Muscle of leg (tissue), 11 donors: ENCODE data around the gene LRP10. TPM values are rescaled to one million over a fixed set of nuclear protein-coding genes. Genes with fewer than 3 reads are reported as not detected.
A peak's percentile ranks its signal among the peaks of the same experiment; 100 is the strongest.

Experiments used
- DNase-seq: peaks from one replicate; pipeline ENCODE4 v3.0.0; 2013
- H3K27ac ChIP-seq: one replicate; pipeline ENCODE4 v1.5.1; 2013; ENCODE audit warnings: mild to moderate bottlenecking, low read length, control low read depth
- H3K27me3 ChIP-seq: one replicate; pipeline ENCODE4 v1.6.1; 2013; ENCODE audit warnings: low read length; ENCODE audit not compliant: control insufficient read depth, insufficient read depth
- H3K36me3 ChIP-seq: one replicate; pipeline ENCODE4 v1.6.1; 2013; ENCODE audit warnings: low read length; ENCODE audit not compliant: control insufficient read depth, insufficient read depth
- H3K4me1 ChIP-seq: one replicate; pipeline ENCODE4 v1.6.1; 2013; ENCODE audit warnings: low read length; ENCODE audit not compliant: control insufficient read depth, insufficient read depth
- H3K4me3 ChIP-seq: one replicate; pipeline ENCODE4 v1.5.1; 2013; ENCODE audit warnings: low read length, control low read depth
- H3K9me3 ChIP-seq: replicated peaks from 2 replicates; pipeline ENCODE4 v1.6.1; 2013; ENCODE audit warnings: low read depth, low read length; ENCODE audit not compliant: control insufficient read depth
- WGBS: methylation state at CpG from one replicate; pipeline ENCODE4 v1.1.5; 2013; ENCODE audit warnings: missing lambda C conversion rate; ENCODE audit not compliant: insufficient coverage; 5-methylcytosine and 5-hydroxymethylcytosine counted together
- polyA plus RNA-seq, 8 donors: library from polyadenylated mRNA; unstranded; fragments of 120-200 nt; gene quantifications; one replicate each; pipeline versions ENCODE4 v1.2.1 to v1.2.3, GENCODE V29; 2013; ENCODE audit warnings: inconsistent platforms in 1 of 8, low replicate concordance in 1 of 8; ENCODE audit not compliant: insufficient read length in 8 of 8, insufficient read depth in 1 of 8
- total RNA-seq: library from RNA; stranded (reverse); fragments of 120-200 nt; gene quantifications from one replicate; pipeline ENCODE4 v1.2.4, GENCODE V29; 2013

Gene LRP10
- total and polyA plus RNA-seq, 9 donors = 14.5 to 49.9 (median 47.1) TPM

DNA sequence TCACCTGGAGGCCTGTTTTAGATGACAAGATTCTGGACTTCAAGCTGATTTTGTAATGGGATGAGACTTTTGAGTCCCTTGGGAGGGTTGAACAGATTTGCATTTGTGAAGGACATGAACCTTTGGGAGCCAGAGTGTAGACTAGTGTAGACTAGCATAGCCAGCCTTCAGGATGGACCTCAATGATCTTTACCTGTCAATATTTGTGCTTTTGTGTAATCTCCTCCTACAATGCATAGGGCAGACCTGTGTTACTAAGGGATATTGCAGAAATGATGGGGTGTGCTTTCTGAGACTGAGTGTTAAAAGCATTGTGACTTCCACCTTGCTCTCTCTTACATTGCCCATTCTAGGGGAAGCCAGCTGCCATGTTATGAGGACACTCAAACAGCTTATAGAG is 9.9 kb upstream of the LRP10 start:
- Histone ChIP-seq H3K4me3 (no peak overlapping the region), H3K36me3 (no peaks in the 10 kb centered on the region), H3K9me3 (peaks cover 4% of the 10 kb centered on the region), H3K27ac (no peak overlapping the region), H3K4me1 (no peaks in the 10 kb centered on the region), H3K27me3 (no peaks in the 10 kb centered on the region)
- no peak for DNase-seq

DNA sequence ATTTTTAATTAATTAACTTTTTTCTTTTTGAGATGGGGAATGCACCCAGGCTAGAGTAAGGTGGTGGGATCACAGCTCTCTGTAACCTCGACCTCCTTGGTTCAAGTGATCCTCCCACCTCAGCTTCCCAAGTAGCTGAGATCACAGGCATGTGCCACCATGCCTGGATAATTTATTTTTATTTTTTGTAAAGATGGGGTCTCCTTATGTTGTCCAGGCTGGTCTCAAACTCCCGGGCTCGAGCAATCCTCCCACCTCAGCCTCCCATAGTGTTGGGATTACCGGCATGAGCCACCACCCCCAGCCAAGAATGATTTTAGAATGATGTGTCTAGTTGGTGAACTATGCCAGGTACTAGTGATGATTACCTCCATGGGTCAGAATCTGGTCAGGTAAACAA is 6.6 kb upstream of the LRP10 start:
- DNase-seq = no peak
- H3K27ac ChIP-seq = no peak overlapping the region
- no peaks in the 10 kb centered on the region for H3K9me3 ChIP-seq
- no peaks in the 10 kb centered on the region for H3K36me3 ChIP-seq
- H3K4me3 ChIP-seq = no peak overlapping the region
- no CpG with 5 or more reads among the region's 4 CpGs for WGBS
- H3K4me1 ChIP-seq = no peaks in the 10 kb centered on the region
- no peaks in the 10 kb centered on the region for H3K27me3 ChIP-seq

DNA sequence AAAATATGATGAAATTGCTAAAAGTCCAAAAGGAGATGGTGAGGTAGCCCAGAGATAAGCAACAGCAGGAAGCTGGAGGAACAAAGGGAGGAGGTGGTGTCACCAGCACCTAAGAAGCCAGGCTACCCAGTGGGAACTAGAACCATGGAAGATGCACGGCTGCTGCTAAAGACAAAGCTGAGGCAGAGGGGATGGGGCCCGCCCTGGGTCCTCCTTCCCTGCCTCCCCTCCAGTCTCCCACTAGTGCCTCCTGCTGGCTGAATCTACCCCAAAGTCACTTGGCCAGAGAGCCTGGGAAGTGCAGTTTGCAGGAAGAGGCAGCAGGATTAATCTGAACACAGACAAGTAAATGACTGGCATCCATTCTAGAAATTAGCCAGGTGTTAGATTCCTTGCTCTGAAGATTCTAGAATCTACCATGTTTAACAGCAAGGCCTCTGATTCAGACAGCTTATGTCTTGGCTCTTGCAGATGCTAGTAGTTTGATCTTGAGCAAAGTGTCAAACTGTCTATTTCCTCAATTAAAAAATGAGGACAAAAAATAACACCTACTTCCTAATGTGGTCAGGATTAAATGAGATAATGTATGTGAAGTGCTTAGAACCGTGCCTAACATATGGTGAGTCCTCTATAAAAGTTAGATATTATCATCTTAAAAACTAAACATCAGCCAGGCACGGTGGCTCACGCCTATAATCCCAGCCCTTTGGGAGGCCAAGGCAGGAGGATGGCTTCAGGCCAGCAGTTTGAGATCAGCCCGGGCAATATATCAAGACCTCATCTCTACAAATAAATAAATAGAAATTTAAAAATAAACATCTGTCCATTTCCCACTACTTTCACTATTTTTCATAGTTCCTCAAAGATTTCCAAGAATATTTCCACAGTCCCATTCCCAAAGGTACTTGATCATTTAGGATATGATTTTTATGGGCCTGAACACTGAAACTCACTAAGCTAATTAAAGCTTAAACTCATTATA is 5.8 kb upstream of the LRP10 start:
- Histone ChIP-seq H3K9me3 (no peaks in the 10 kb centered on the region), H3K36me3 (no peaks in the 10 kb centered on the region), H3K27ac (no peak overlapping the region), H3K4me3 (no peak overlapping the region), H3K4me1 (peaks cover 4% of the 10 kb centered on the region), H3K27me3 (no peaks in the 10 kb centered on the region)
- no peak for DNase-seq
- WGBS = 33% methylated on average over 1 of the region's 6 CpGs

DNA sequence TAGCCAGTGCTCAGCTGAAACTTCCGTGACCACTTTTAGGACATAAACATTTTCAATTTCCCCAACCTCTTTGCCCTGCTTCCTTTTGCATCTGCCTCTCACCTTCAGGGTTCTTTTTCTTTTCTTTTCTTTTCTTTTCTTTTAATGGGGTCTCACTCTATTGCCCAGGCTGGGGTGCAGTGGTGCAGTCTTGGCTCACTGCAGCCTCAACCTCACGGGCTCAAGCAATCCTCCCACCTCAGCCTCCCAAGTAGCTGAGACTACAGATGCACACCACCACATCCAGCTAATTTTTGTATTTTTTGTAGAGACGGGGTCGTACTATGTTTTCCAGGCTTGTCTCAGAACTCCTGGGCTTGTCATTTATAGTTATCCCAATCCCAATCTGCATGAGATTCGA is 4.7 kb upstream of the LRP10 start:
- DNase-seq = no peak
- no peaks in the 10 kb centered on the region for H3K36me3 ChIP-seq
- H3K4me1 ChIP-seq = peaks cover 7% of the 10 kb centered on the region
- 100% methylated on average over 1 of the region's 5 CpGs for WGBS
- H3K4me3 ChIP-seq = no peak overlapping the region
- no peak overlapping the region for H3K27ac ChIP-seq
- no peaks in the 10 kb centered on the region for H3K9me3 ChIP-seq
- no peaks in the 10 kb centered on the region for H3K27me3 ChIP-seq

DNA sequence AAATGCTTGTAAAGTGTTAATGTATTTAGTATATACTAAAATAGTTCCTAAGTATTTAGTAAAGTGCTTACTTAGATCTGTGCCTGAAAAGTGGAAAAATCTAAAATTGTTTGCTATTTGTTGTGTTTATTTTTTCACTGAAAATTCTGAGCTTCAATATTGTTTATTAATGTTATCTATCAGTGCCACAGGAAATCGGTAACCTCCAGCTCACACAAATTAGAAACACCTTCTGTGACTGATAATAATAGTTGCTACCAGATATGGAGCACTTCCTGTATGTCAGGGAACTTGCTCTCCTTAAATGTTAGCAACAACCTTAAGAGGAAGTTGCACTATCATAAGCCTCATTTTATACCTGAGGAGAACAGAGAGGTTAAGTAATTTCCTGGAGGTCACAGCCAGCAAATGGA is 723 bp upstream of the LRP10 start:
- Histone ChIP-seq H3K4me3 (peak overlapping the region; percentile 87), H3K4me1 (peaks cover 14% of the 10 kb centered on the region), H3K27me3 (no peaks in the 10 kb centered on the region), H3K9me3 (no peaks in the 10 kb centered on the region), H3K27ac (peak overlapping the region; percentile 97), H3K36me3 (peaks cover 25% of the 10 kb centered on the region)
- no CpG with 5 or more reads among the region's 1 CpG for WGBS
- no peak for DNase-seq

DNA sequence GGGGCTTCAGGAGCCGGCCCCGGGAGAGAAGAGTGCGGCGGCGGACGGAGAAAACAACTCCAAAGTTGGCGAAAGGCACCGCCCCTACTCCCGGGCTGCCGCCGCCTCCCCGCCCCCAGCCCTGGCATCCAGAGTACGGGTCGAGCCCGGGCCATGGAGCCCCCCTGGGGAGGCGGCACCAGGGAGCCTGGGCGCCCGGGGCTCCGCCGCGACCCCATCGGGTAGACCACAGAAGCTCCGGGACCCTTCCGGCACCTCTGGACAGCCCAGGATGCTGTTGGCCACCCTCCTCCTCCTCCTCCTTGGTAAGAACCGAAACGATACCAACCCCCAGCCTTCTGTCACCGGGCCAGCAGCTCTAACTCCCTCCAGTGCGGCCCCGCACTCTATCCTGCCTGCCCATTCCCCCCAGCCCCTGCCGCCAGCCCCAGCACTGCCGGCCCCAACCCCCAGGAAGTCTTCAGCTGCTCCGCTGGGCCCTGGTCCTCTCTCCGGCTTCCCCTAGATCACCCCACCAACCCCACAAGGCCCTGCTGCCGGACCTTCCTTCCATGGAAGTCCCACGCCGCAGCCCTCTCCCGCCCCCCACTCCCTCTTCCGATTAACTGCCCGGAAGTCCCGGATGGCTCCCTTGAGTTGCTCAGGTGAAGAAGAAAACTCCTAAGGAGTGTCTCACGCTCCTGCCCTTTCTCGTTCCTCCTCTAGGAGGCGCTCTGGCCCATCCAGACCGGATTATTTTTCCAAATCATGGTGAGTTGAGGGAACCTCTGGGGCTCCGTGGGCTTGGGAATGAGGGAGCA is 693 bp downstream of the LRP10 start:
- Histone ChIP-seq H3K4me1 (peaks cover 14% of the 10 kb centered on the region), H3K9me3 (no peaks in the 10 kb centered on the region), H3K4me3 (peak overlapping the region; percentile 87), H3K27ac (peak overlapping the region; percentile 97), H3K36me3 (peaks cover 39% of the 10 kb centered on the region), H3K27me3 (no peaks in the 10 kb centered on the region)
- 0% methylated on average over 42 of the region's 45 CpGs for WGBS
- peak; percentile 92 for DNase-seq

DNA sequence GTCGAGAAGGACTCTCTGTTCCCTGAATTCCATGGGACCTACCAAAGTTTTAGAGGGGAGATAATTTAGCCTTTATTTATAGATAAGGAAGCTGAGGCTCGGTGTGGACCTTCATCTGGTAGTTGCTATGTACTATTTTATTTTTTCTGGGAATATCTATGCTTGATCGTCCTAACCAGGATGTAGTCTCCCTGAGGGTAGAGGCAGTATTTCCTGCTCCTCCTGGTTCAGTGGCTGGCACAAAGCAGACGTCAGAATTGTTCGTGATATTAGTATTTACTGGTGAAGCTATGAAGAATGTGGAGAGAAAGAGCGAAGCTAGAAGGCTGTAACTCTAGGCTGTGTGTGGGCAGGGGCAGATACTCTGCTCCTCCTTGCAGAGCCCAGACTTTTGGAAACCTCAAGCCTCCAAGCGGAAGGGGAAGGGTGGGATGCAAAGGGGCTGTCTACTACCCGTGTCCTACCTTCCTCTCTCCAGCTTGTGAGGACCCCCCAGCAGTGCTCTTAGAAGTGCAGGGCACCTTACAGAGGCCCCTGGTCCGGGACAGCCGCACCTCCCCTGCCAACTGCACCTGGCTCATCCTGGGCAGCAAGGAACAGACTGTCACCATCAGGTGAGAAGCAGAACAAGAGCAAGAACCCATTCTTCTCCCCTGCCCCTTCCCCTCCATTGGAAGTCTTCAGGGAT is 1.4 kb downstream of the LRP10 start:
- H3K27ac ChIP-seq = peak overlapping the region; percentile 97
- no peak for DNase-seq
- H3K9me3 ChIP-seq = no peaks in the 10 kb centered on the region
- peak overlapping the region; percentile 87 for H3K4me3 ChIP-seq
- peaks cover 14% of the 10 kb centered on the region for H3K4me1 ChIP-seq
- H3K27me3 ChIP-seq = no peaks in the 10 kb centered on the region
- peaks cover 46% of the 10 kb centered on the region for H3K36me3 ChIP-seq
- WGBS = 47% methylated on average over 6 of the region's 10 CpGs

DNA sequence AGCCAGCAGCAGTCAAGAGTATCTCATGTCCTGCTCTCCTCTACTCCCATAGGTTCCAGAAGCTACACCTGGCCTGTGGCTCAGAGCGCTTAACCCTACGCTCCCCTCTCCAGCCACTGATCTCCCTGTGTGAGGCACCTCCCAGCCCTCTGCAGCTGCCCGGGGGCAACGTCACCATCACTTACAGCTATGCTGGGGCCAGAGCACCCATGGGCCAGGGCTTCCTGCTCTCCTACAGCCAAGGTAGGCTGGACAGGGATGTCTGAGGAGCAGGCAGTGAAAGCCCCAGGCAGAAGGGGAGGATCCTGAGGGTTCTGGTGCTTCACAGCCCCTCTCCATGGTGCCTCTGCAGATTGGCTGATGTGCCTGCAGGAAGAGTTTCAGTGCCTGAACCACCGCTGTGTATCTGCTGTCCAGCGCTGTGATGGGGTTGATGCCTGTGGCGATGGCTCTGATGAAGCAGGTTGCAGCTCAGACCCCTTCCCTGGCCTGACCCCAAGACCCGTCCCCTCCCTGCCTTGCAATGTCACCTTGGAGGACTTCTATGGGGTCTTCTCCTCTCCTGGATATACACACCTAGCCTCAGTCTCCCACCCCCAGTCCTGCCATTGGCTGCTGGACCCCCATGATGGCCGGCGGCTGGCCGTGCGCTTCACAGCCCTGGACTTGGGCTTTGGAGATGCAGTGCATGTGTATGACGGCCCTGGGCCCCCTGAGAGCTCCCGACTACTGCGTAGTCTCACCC is 3.6 kb downstream of the LRP10 start:
- Histone ChIP-seq H3K27ac (no peak overlapping the region), H3K4me3 (no peak overlapping the region), H3K27me3 (no peaks in the 10 kb centered on the region), H3K9me3 (no peaks in the 10 kb centered on the region), H3K36me3 (peaks cover 54% of the 10 kb centered on the region), H3K4me1 (peaks cover 14% of the 10 kb centered on the region)
- DNase-seq = no peak
- WGBS = 89% methylated on average over 15 of the region's 15 CpGs

DNA sequence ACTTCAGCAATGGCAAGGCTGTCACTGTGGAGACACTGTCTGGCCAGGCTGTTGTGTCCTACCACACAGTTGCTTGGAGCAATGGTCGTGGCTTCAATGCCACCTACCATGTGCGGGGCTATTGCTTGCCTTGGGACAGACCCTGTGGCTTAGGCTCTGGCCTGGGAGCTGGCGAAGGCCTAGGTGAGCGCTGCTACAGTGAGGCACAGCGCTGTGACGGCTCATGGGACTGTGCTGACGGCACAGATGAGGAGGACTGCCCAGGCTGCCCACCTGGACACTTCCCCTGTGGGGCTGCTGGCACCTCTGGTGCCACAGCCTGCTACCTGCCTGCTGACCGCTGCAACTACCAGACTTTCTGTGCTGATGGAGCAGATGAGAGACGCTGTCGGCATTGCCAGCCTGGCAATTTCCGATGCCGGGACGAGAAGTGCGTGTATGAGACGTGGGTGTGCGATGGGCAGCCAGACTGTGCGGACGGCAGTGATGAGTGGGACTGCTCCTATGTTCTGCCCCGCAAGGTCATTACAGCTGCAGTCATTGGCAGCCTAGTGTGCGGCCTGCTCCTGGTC is 4.3 kb downstream of the LRP10 start:
- no peaks in the 10 kb centered on the region for H3K27me3 ChIP-seq
- DNase-seq = no peak
- H3K27ac ChIP-seq = no peak overlapping the region
- no peak overlapping the region for H3K4me3 ChIP-seq
- 94% methylated on average over 20 of the region's 20 CpGs for WGBS
- H3K36me3 ChIP-seq = peaks cover 54% of the 10 kb centered on the region
- H3K4me1 ChIP-seq = peaks cover 10% of the 10 kb centered on the region
- no peaks in the 10 kb centered on the region for H3K9me3 ChIP-seq
